GM12878 (cell line): ENCODE data around the gene ARID4B.

Source experiments
- BCL11A ChIP-seq: IDR thresholded peaks from 2 replicates; pipeline ENCODE4 v1.6.1; 2011; ENCODE audit warnings: low read depth, low read length
- JUND ChIP-seq: IDR thresholded peaks from 2 replicates; pipeline ENCODE4 v1.6.1; 2012; ENCODE audit warnings: low read depth, mild to moderate bottlenecking, low read length, improper control_type of control experiment, moderate library complexity
- MTA3 ChIP-seq: IDR thresholded peaks from 2 replicates; pipeline ENCODE4 v1.6.1; 2012; ENCODE audit warnings: low read length, inconsistent platforms, borderline replicate concordance
- POLR2A ChIP-seq: IDR thresholded peaks from 2 replicates; pipeline ENCODE4 v1.6.1; 2011; ENCODE audit warnings: low read depth, mild to moderate bottlenecking, low read length
- POLR2AphosphoS5 ChIP-seq: IDR thresholded peaks from 2 replicates; pipeline ENCODE4 v1.6.1; 2011; ENCODE audit warnings: mild to moderate bottlenecking, low read length, inconsistent platforms
- SMARCA5 ChIP-seq: fragments of 450-650 bp; IDR thresholded peaks from 2 replicates; pipeline ENCODE4 v1.6.1; 2017; ENCODE audit warnings: mild to moderate bottlenecking
- TCF12 ChIP-seq: IDR thresholded peaks from 2 replicates; pipeline ENCODE4 v1.6.1; 2011; ENCODE audit warnings: low read depth, mild to moderate bottlenecking, low read length
- YY1 ChIP-seq: IDR thresholded peaks from 2 replicates; pipeline ENCODE4 v1.6.1; 2011; ENCODE audit warnings: low read depth, mild to moderate bottlenecking, low read length
- ZNF274 ChIP-seq: IDR thresholded peaks from one replicate; pipeline ENCODE4 v1.8.0; 2011; ENCODE audit not compliant: insufficient read length, insufficient read depth
- TF ChIP-seq, protein P1 (sequence below): IDR thresholded peaks from 2 replicates; pipeline ENCODE4 v1.6.1; 2012; ENCODE audit warnings: low read depth, low read length, improper control_type of control experiment
- TF ChIP-seq, protein P2 (sequence below), 3 experiments: IDR thresholded peaks in 2 of 3; conservative IDR thresholded peaks in 1 of 3; 2 replicates each; pipeline ENCODE4 v1.5.1; 2011; ENCODE audit warnings: low read depth in 3 of 3, low read length in 3 of 3, mild to moderate bottlenecking in 3 of 3, control low read depth in 2 of 3, moderate library complexity in 2 of 3, inconsistent platforms in 1 of 3, mixed read lengths in 1 of 3; ENCODE audit not compliant: control insufficient read depth in 2 of 3, insufficient read depth in 1 of 3; ENCODE audit errors: extremely low read depth in 1 of 3

DNA sequence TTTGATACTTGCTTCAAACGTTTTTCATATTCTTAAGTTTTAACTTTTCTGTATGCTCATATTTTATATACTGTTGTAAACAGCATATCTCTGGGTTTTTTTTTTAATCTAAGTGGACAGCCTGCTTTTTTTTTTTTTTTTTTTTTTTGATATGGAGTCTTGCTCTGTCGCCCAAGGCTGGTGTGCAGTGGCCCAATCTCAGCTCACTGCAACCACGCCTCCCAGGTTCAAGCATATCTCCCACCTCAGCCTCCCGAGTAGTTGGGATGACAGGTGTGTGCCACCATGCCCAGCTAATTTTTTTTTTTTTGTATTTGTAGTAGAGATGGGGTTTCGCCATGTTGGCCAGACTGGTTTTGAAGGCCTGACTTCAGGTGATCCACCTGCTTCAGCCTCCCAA lies 40.4 kb upstream of the ARID4B start:
- TF ChIP-seq, protein P1, sequence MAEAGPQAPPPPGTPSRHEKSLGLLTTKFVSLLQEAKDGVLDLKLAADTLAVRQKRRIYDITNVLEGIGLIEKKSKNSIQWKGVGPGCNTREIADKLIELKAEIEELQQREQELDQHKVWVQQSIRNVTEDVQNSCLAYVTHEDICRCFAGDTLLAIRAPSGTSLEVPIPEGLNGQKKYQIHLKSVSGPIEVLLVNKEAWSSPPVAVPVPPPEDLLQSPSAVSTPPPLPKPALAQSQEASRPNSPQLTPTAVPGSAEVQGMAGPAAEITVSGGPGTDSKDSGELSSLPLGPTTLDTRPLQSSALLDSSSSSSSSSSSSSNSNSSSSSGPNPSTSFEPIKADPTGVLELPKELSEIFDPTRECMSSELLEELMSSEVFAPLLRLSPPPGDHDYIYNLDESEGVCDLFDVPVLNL = no peak
- TF ChIP-seq POLR2AphosphoS5 (no peak), TCF12 (no peak), YY1 (no peak), MTA3 (no peak), JUND (no peak), BCL11A (no peak), POLR2A (no peak), ZNF274 (no peak), SMARCA5 (no peak)
- TF ChIP-seq, protein P2, sequence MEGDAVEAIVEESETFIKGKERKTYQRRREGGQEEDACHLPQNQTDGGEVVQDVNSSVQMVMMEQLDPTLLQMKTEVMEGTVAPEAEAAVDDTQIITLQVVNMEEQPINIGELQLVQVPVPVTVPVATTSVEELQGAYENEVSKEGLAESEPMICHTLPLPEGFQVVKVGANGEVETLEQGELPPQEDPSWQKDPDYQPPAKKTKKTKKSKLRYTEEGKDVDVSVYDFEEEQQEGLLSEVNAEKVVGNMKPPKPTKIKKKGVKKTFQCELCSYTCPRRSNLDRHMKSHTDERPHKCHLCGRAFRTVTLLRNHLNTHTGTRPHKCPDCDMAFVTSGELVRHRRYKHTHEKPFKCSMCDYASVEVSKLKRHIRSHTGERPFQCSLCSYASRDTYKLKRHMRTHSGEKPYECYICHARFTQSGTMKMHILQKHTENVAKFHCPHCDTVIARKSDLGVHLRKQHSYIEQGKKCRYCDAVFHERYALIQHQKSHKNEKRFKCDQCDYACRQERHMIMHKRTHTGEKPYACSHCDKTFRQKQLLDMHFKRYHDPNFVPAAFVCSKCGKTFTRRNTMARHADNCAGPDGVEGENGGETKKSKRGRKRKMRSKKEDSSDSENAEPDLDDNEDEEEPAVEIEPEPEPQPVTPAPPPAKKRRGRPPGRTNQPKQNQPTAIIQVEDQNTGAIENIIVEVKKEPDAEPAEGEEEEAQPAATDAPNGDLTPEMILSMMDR (IDR thresholded peaks at IDR 0.05 in 2 of 3, conservative IDR thresholded peaks at IDR 0.05 in 1 of 3; ENCODE audit: control insufficient read depth in 2 of 3, extremely low read depth in 1 of 3, insufficient read depth in 1 of 3, low read depth in 3 of 3, low read length in 3 of 3) = no peak
